AG04450 (cell line): ENCODE results near the gene PARP2. TPM values are rescaled to one million over a fixed set of nuclear protein-coding genes. Genes with fewer than 3 reads are reported as not detected.

ENCODE experiments used
- CTCF ChIA-PET: fragments of 300-600, 350-600 bp; formaldehyde crosslinking; extraction: SDS; loops from one replicate; lab custom pipeline; 2022; ENCODE audit warnings: antibody characterized with exemption, inconsistent platforms; lab: Charles Lee
- POLR2A ChIA-PET: fragments of 350-600 bp; formaldehyde crosslinking; extraction: SDS; loops from one replicate; lab custom pipeline; 2021; ENCODE audit warnings: antibody characterized with exemption, inconsistent platforms; lab: Yijun Ruan, JAX
- DNase-seq: peaks from one replicate; pipeline ENCODE4 v3.0.0-alpha.2; 2011; ENCODE audit warnings: low read depth, low spot score
- H3K27ac ChIP-seq: one replicate; pipeline ENCODE4 v1.5.1; 2012; ENCODE audit warnings: low read depth, low read length, control low read depth
- H3K27me3 ChIP-seq: one replicate; pipeline ENCODE4 v1.6.0; 2012; ENCODE audit warnings: low read length; ENCODE audit not compliant: control insufficient read depth, insufficient read depth
- H3K4me3 ChIP-seq: 2 replicates; pipeline ENCODE4 v1.5.1; 2011; ENCODE audit warnings: mild to moderate bottlenecking, low read depth, low read length, control low read depth
- H3K9me3 ChIP-seq: 2 replicates; pipeline ENCODE4 v1.5.1; 2012; ENCODE audit warnings: low read length; ENCODE audit not compliant: control insufficient read depth, insufficient read depth
- polyA plus RNA-seq: library from polyadenylated mRNA; depleted of rRNA; stranded (reverse); fragments of >200 nt; gene quantifications from 2 replicates; pipeline ENCODE4 v1.2.3, GENCODE V29; 2011
- TF ChIP-seq, protein P1 (sequence below): IDR thresholded peaks from 2 replicates; pipeline ENCODE4 v1.5.1; 2011; ENCODE audit warnings: low read depth, low read length, control low read depth, inconsistent platforms

The PARP2 gene
- polyA plus RNA-seq, 1 experiment = 12.3 TPM

DNA sequence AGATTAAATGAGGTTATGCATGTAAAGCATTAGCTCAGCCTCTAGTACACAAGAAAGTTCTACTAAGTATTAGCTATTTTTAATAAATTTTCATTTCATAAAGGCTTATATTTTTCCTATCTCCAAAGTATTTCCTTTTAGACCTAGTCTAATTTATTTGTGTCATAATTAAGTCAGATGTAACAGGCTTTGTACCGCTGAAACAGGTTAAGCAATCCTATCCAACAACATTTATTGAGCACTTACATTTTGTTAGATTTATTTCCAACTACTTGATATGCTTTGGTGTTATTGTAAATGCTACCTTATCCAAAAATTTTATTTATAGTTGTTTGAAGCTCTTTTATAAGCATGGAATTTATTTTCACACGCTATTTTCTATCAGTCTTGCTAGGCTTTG, 1.8 kb upstream of the PARP2 start:
- Histone ChIP-seq H3K27ac (no peak overlapping the region), H3K9me3 (no peaks in the 10 kb centered on the region), H3K27me3 (no peaks in the 10 kb centered on the region), H3K4me3 (peak overlapping the region; percentile 81)
- POLR2A ChIA-PET = interaction anchor here (0.6 to 2.8 kb wide), 3 partner anchors 120 to 1115 kb away, joined by 4 to 30 read pairs (median 25); partner anchors contain the start of genes PIP4P1 and RNASE4
- TF ChIP-seq, protein P1, sequence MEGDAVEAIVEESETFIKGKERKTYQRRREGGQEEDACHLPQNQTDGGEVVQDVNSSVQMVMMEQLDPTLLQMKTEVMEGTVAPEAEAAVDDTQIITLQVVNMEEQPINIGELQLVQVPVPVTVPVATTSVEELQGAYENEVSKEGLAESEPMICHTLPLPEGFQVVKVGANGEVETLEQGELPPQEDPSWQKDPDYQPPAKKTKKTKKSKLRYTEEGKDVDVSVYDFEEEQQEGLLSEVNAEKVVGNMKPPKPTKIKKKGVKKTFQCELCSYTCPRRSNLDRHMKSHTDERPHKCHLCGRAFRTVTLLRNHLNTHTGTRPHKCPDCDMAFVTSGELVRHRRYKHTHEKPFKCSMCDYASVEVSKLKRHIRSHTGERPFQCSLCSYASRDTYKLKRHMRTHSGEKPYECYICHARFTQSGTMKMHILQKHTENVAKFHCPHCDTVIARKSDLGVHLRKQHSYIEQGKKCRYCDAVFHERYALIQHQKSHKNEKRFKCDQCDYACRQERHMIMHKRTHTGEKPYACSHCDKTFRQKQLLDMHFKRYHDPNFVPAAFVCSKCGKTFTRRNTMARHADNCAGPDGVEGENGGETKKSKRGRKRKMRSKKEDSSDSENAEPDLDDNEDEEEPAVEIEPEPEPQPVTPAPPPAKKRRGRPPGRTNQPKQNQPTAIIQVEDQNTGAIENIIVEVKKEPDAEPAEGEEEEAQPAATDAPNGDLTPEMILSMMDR = no peak
- CTCF ChIA-PET = interaction anchor here (0.6 to 7.4 kb wide), 7 partner anchors 11 to 765 kb away, joined by 3 to 158 read pairs (median 3); partner anchors contain the start of gene CCNB1IP1
- no peak for DNase-seq

DNA sequence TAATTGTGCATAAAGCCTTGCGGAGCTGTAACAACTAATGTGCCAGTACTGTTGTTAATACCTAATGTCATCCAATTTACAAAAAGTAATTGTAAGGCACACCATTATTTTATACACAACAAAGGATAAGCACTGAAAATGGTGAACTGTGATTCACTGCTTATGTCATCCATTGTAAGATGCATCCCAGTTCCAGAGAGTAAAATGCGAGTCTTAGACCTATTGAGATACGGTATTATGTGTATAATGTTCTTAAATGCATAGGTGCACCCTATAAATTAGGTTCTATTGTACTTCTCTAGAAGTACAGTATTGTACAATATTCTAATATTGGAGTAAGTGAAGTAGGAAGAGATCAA, 406 bp downstream of the PARP2 start:
- CTCF ChIA-PET = interaction anchor here (0.7 to 7.4 kb wide), 7 partner anchors 14 to 269 kb away, joined by 3 to 158 read pairs (median 4); partner anchors contain the start of genes APEX1 and CCNB1IP1
- DNase-seq = no peak
- peak overlapping the region; percentile 87 for H3K27ac ChIP-seq
- no peaks in the 10 kb centered on the region for H3K9me3 ChIP-seq
- no peaks in the 10 kb centered on the region for H3K27me3 ChIP-seq
- H3K4me3 ChIP-seq = peak overlapping the region; percentile 98
- TF ChIP-seq, protein P1 = no peak
- POLR2A ChIA-PET = interaction anchor here (0.6 to 2.8 kb wide), 15 partner anchors 10 to 1093 kb away, joined by 3 to 30 read pairs (median 9); partner anchors contain the start of genes APEX1, OSGEP, PIP4P1 and RNASE4

- H3K27ac ChIP-seq = no peak overlapping the region
- no peaks in the 10 kb centered on the region for H3K27me3 ChIP-seq
- H3K9me3 ChIP-seq = no peaks in the 10 kb centered on the region
- ChIA-PET CTCF (interaction anchor here (1.2 kb wide), 1 partner anchor 17 kb away, joined by 5 read pairs; no protein-coding TSS in a partner anchor), POLR2A (no interaction called here)
- TF ChIP-seq, protein P1 = no peak
- no peak overlapping the region for H3K4me3 ChIP-seq
- no peak for DNase-seq
Measured at GRCh38 chr14:20345366-20345765, 1.9 kb downstream of the PARP2 start.

GRCh38 chr14:20346713-20347112, 3.3 kb downstream of the PARP2 start:
- TF ChIP-seq, protein P1 = no peak
- Histone ChIP-seq H3K27ac (no peak overlapping the region), H3K9me3 (no peaks in the 10 kb centered on the region), H3K27me3 (no peaks in the 10 kb centered on the region), H3K4me3 (no peak overlapping the region)
- POLR2A ChIA-PET = interaction anchor here (0.6 kb wide), 1 partner anchor 117 kb away, joined by 6 read pairs; no protein-coding TSS in a partner anchor
- DNase-seq = no peak
- CTCF ChIA-PET = interaction anchor here (0.7 to 1.2 kb wide), 2 partner anchors 15 to 19 kb away, joined by 5 to 6 read pairs; no protein-coding TSS in a partner anchor

GRCh38 chr14:20347747-20348146, 4.3 kb downstream of the PARP2 start:
- TF ChIP-seq, protein P1 = no peak
- H3K27ac ChIP-seq = no peak overlapping the region
- H3K4me3 ChIP-seq = no peak overlapping the region
- ChIA-PET POLR2A (no interaction called here), CTCF (interaction anchor here (0.7 to 9.4 kb wide), 2 partner anchors 19 to 66 kb away, joined by 4 to 76 read pairs; no protein-coding TSS in a partner anchor)
- H3K27me3 ChIP-seq = no peaks in the 10 kb centered on the region
- DNase-seq = no peak
- H3K9me3 ChIP-seq = no peaks in the 10 kb centered on the region
